Stimulated activated CD4-positive, alpha-beta T cell treated with anti-CD3 and anti-CD28 coated beads, Interleukin-1b, Interleukin-23, amount 100 ng/mL, for 4 hours (primary cell): ENCODE data around the gene SYCP3.

ENCODE experiments used
- DNase-seq, 2 donors: peaks; one replicate each; pipeline ENCODE4 v3.0.0-alpha.2; 2020; ENCODE audit warnings: low read depth in 2 of 2

The SYCP3 gene

DNA sequence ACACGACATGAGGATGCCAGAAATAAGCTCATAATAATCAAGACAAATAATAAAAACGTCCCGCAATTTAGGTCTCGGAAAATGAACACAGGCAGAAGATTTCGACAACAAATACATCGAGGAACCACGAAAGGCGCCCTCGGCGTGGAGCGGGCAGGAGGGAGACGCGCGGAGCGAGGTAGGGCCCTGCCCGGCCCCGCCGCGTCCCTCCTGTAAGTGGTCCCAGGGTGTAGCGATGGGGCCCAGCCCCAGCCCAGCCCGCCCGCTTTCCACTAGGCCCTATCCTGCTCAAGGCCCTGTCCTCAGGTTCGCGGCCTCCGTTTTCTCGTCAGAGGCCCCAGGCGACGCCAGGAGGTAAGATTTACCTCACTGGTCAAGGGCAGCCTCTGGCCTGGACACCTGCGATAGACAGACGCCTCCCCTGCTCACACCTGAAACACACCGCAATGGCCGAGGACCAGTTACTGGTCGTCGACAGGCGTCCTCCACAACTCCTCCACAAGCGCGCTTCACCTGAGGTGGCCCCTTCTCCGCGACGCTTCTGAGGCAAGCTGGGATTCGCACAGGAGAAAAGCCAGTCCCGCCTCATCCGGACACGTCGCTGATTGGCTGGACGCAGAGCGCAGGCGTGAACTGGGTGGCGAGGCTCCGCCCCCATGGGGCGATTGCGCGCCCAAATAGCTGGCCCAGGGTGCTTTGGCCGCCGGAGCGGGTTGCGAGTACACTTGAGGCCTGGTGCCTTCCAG lies at the start of gene SYCP3:
SYCP3 (minus strand) TSS at position 543 of the 746 bp plus-strand sequence. CDS start 1,527 bp downstream, outside the sequence.
- DNase-seq: no peak

DNA sequence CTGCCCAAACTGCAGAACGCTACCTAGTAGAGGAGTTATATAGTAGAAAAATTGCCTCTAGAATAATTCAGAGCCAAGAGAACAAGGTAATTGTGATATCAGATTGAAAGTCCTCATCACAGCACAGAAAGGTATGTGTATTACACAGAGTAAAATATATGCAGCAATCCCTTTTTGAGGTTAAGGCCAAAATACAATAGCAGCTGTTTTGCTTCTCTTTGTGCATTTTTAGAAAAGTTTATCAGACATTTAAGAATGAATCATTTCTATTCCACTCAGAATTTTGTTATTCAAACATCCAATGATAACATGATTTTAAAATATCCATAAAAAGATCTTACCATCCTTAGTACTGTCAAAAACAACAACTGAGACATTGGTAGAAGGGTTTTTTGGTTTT lies 46.4 kb upstream of the SYCP3 start:
- DNase-seq: no peak

DNA sequence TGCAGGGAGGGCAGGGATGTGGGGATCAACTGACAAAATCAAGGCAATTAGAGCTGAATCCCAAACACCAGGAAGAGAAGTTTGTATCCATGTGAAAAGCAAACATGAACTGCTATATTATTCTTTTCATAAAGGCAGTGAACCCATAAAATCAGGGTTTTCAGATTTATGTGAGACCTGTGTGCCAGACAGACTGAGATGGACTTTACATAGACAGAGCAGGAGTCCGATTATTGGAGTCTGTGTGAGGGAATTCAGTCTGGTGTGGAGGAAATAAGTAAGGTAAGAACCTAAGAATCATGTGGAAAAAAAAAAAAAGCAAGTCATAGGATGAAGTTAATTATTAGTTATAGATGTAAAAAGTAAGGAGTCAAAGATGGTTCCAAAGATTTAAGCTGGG lies 45.1 kb upstream of the SYCP3 start:
- no peak for DNase-seq

DNA sequence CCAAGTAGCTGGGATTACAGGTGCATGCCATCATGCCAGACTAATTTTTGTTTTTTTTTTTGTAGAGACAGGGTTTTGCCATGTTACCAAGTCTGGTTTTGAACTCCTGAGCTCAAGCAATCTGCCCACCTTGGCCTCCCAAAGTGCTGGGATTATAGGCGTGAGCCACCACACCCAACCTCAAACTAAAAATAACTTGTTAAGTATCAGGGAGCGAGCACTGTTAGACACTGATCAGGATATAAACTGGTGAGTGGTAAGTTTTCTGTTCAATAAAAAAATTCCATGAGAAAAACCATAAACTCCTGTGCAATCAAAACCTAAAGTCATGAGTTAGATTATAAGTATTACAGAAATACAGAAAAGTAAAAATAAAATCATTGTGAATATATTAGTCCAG lies 44.6 kb upstream of the SYCP3 start:
- no peak for DNase-seq

DNA sequence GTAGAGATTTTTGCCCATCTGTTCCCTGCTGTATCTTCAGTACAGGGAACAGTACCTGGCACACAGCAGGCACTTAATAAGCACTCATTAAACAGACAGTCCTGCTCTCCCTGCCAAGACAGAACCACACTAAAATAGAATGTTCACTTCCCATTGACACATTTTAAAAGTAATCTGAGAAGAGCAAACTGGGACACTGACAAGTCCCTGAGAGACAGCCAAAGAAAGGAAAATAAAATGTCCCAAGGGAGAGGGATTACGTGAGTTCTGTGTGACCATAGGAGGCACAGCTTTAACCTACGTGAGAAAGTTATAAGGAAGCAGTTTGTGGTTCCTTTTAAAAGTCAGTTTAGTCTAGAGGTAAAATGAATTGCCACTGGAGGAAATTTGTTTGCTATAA lies 43.9 kb upstream of the SYCP3 start:
- DNase-seq: no peak

DNA sequence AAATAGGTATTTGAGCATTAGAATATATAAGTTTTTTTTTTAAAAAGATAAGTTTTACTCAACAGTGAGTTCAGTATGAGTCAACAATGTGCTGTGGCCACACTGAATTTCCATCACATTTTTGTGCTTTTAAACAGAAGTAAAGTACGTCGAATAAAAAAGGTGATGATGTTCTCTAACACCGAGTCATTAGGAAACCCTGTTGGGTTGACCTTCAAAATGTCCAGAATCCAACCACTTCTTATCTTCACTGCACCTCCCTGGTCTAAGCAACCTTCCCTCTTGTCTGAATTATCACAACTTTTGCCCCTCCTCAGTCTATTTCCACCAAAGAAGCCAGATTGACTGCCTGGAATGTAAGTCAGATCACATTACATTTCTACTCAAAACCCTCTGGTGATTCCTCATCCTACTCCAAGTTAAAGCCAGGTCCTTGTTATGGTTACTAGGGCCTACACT lies 43.0 kb upstream of the SYCP3 start:
- no peak for DNase-seq

DNA sequence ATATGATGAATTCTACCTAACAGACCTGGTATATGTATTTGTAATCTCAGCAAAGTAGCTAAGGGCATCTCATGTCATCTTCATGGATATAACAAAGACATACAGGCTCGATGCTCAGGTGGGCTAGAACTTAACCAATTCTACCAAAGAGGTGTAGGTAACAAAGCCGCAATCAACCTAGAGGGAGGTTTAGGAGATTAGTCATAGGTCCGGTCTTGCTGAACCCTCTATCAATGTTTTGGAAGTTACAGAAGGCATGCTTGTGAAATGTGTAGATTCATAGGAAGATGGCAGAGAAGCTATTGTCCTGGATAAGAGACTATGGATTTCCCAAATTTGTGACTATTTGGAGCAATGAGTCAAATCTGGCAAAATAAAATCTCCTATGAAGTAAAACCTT lies 42.6 kb upstream of the SYCP3 start:
- no peak for DNase-seq

DNA sequence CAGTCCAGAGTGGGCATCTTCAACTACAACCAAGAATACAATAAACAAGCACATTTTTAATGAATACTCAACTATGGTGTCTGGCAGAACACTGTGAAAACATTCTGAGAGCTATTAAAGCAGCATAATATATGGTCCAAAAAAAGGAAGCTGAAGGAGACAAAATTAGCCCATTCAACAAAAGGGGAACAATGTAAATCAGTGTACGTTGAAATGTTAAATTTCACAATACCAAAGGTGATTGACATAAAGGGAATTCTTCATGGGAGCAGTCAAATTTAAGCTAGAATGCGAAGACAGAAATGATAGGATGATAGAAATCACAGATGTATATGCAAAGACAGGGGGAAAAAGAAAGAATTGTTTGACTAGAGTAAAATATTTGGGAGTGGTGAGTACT lies 41.3 kb upstream of the SYCP3 start:
- no peak for DNase-seq

DNA sequence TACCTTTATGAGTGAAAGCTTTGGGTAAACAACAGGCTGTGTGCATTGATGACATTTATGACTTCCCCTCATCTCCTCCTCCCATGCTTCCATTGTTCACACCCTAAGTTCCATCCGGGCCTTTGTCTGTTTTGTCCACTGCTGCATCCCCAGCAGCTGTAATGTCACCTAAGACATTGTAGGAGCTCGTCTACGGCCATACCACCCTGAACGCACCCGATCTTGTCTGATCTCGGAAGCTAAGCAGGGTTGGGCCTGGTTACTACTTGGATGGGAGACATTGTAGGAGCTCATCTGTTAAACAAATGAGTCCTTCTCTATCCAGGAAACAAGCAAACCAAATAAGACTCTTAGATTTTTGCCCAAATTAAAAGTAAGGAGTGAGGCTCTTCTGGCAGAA lies 40.4 kb upstream of the SYCP3 start:
- DNase-seq: no peak

DNA sequence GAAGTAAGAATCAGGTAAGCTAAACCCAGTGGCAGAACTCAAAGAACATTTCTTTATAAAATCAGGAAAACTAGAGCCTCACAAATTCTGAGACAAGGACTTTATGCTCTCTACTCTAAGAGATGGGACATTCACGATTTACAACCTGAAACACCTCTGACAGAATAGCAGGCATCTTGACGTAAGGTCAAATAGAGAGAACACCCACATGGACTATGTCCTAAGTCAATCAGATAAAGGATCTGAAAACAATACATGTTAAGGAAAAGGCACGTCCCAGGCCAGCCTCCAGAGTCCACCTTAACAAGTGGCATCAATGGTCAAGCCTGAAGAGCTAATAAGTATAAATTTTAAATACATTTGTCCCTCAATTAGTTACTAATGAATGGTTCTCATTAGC lies 39.9 kb upstream of the SYCP3 start:
- DNase-seq: no peak

DNA sequence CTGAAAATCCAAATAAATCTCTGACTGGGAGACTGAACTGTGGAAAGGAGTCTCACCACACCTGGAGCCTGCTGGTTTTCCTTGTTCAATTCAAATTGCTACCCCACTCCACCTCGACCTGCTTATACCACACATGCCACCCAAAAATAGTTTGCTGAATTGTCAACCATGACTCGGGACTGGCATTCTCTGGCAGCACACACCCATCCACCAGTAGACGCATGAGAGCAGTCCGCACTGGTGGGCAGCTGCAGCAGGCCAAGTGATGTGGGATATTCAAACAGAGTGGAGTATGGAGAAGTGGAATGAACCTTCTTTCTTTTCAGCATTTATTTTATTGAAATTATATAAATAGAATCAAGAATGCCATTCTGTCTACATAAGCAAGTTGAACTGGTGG lies 38.7 kb upstream of the SYCP3 start:
- DNase-seq: no peak

DNA sequence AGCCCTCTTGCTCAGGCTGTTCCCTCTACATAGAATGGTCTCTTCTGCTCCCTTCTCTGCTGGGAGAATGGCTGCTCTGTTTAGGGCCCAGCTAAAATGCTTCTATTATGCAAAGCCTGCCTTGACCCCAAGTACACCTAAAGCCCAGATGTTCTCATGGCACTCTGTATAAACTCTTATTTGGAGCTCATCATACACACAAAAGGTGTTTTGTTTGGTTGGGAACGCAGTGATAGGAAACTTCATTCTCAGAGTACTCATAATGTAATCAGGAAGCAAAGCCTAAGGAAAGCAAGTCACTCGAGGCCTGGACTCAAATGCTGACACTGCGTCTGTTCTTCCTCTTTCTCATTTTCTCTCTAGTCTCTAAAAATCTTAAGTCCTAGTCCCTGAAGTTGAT lies 38.2 kb upstream of the SYCP3 start:
- no peak for DNase-seq

DNA sequence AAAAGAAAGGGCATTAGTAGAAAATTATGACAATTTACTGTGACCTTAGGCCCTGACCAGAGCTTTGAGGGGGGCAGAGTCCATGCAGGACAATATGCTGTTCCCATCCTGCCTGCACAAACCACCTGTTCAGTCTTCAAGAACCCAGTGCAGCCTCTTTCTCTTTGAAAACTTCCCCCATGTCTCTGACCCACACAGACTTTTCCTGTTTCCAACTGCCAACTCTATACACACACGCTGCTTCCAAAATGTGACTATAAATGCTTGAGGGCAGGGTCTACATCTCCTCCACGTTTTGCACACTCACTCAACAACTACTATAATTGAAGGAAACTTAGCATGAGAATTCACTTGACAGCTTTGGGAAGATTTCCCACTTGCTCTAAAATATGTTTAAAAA lies 36.6 kb upstream of the SYCP3 start:
- no peak for DNase-seq

DNA sequence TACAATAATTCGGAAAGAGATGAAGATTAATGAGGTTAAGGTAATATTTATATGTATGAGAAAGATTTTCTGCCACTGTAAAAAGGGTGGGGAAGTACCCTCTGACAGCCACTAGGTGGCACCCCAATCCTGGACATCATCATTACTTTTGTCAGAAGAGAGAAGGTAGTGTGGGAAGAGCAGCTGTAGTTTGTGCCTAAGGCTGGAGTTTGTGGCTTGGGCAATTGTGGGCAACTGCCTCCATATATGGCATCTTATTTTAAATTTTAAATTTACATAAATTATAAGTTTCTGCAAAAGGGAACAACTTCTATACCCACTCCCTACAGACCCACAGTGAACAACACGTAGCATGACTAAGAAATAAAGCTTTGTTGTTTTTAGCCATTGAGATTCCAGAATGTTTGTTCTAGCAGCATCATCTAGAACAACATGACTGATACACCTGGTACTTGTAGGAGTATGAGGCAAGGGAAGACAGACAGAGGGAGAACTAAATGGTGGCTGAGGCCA lies 34.4 kb upstream of the SYCP3 start:
- DNase-seq: peak; percentile 51 to 62

DNA sequence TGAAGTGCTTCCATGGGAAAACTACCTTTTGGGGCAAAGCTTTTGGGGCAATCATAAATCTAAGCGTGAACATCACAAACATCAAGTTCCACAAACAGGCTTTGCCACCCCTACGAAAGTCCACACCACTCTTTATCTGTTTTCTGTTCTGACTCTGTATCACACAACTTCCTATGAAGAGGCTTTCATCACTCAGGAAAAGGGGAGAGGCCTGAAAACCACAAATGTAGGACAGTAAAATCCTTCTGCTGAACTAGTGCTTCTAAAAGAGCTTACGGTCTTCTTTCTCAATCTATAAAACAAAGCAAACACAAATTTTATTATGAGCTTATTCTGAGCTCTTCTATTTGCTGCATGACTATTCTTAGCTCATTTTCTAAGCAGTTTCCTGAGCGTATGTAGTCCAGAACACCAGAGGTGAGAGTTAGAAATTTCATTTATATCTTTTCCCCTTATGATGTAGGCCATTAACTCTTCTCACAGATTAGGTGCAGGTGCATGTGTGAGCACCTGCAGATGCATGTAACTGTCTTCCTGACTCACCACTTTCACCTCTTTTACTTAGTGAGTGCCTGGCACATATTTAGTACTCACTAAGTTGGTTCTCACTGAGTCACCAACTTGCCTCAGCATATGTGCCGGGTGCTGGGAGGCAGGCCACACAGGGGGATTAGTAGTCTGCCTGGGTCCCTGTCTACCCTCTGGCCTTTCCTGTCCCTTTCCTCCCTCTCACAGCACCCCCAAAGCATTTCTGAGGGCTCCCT lies 32.9 kb upstream of the SYCP3 start:
- no peak for DNase-seq

DNA sequence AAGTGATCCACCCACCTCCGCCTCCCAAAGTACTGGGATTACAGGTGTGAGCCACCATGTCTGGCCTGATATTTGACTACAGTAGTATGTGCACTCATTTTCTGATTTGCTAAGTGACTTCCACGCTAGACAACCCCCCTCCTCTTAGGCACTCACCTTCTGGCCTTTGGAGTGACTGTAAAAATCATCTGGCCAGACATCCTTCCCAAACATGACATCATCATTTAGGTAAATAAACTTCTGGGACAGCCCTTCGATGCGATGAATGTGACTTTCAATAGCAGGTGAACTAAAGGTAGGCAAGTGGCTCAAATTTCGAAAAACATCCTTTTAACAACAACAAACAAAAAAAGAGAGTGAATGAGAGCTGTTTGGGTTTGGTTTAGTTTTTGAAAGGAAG lies 30.6 kb upstream of the SYCP3 start:
- no peak for DNase-seq

DNA sequence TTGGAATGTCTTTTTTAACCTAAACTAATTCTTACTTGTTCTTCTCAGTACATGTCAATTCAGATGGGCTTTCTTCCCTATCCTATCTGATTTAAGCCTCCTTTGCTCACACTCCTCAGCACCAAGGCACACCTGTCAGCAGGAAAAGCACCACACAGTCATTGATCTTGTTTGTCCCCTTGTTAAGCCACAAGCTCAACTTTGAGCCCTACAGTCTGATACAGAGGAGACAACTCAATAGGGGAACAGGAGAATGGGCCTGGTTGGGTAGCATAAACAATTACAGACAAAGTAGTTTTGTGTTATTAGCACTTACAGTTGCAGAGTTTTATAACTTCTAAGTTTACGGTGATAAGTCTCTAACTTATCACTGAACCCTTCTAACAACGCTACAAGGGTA lies 29.5 kb upstream of the SYCP3 start:
- DNase-seq: no peak

DNA sequence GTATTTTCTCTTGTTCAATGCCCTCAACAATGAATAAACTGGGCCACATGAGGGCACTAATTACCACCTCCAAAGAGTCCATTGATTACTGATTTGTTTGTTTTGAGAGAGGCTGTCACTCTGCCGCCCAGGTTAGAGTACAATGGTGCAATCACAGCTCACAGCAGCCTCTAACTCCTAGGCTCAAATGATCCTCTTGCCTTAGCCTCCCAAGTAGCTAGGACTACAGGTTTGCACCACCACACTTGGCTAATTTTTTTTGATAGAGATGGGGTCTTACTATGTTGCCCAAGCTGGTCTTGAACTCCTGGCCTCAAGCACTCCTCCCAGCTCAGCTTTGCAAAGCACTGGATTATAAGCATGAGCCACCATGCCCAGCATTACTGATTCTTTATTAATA lies 28.3 kb upstream of the SYCP3 start:
- no peak for DNase-seq

DNA sequence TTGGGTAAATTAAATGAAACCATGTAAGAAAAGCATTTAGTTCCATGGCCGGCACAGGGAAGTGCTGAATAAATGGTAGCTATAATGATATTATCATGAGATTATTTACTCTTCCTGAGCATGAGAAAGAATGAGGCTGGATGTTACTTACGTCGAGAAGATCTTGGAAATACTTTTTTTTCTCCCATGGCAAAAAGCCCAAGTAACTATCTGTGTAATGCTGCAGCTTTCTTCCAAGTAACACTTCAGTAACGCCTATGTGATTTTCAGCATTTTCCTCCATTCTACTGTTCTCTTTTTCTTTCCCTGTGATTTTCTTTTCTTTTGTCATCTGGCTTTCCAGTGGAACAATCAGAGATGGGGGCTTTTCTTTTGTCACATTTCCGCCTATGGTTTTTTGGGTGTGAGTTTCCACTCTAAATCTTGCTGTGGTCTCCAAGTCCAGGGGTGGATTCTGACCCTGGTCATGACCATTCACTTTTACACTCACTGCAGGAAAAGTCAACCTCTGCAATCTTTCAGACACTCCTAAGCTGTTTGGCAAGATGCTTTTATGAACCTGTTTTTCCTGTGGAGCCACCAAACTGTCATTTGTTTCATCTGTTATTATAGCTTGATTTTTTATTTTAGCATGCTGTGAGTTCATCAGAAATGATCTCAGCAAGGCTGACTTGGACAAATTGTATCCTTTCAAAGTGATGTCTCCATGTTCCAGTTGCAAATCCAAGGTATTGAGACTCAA lies 25.0 kb upstream of the SYCP3 start:
- DNase-seq: no peak

DNA sequence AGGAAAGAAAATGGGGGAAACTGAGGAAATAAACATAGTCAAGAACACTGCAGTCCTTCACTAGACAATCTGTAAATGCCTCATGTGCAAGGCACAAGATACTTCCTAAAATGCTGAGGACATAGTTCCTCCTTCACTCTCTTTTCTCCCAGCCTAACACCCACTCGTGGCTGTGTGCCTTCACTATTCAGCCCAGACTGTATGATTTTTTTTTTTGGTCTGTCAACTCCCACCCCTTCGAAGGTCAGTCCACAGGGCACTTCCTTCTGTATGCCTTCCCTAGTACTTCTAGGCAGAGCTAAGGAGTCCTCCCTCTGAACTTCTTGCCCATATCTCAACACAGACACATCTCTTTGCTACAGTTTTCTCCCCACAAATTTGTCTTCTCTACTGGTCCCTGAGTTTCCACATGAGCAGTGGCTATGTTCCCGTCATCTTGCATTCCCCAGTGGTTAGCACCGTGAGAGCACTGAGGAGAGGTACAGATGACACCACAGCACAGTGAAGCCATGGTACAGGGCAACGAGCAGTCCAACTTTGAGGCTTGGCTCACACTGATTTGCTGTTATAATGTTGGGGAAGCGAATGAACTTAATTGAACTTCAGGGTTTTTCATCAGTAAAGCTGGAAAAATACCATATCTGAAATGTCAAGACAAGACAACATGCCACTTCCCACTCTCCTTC lies 24.1 kb upstream of the SYCP3 start:
- DNase-seq: no peak

DNA sequence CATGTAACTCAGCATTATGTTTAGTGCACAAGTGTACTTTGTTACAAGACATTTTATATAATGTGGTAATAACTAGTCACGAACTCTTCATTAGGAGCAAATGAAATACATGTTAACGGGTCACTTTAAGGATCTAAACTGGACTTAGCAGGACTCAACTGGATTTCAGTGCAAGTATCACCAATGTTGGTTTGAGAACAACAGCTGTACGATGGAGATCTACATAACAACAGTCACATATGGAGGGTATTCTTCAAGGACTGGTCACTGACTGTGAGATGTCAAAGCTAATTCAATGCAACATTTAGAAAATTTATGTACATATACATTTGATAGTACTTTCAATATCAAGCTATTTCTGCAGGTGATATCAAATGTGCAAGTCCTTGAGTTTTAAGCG lies 22.5 kb upstream of the SYCP3 start:
- DNase-seq: no peak

DNA sequence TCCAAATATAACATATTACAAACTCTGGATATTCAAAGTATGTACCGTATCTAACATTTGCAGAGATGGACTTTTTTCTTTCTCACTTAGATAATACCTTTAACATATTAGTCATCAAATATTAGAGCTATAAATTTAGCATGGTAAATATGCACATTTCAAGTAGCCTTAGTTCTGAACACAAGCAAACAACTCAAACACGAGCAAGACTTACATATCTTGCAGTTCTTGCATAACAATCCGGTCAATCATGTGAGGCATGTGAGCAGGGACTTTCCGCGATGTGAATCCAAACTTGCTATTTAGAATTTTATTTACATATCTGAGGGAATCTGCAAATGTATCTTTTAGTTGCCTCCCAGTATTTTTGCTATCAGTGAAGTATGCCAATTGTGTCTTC lies 22.1 kb upstream of the SYCP3 start:
- no peak for DNase-seq
